Prostate gland (tissue), 2 donors: ENCODE data around the gene GCHFR.
A peak's percentile ranks its signal among the peaks of the same experiment; 100 is the strongest.

ENCODE experiments used
- POLR2A ChIP-seq: fragments of 450-650 bp; IDR thresholded peaks from one replicate; pipeline ENCODE4 v1.6.1; 2016; ENCODE audit warnings: antibody characterized with exemption, mild to moderate bottlenecking
- POLR2AphosphoS5 ChIP-seq: sonication (generic); formaldehyde crosslinking; IDR thresholded peaks from one replicate; pipeline ENCODE4 v1.6.1; 2017; ENCODE audit warnings: antibody characterized with exemption
- TF ChIP-seq, protein P1 (sequence below), 4 experiments: fragments of 200-600 bp in 2 of 4; fragments of 450-650 bp in 2 of 4; sonication (generic) in 2 of 4; IDR thresholded peaks; 1 replicate in 3 of 4; 2 replicates in 1 of 4; pipeline ENCODE4 v1.5.1; 2016 to 2019; ENCODE audit warnings: antibody characterized with exemption in 4 of 4, mild to moderate bottlenecking in 2 of 4, moderate library complexity in 2 of 4

DNA sequence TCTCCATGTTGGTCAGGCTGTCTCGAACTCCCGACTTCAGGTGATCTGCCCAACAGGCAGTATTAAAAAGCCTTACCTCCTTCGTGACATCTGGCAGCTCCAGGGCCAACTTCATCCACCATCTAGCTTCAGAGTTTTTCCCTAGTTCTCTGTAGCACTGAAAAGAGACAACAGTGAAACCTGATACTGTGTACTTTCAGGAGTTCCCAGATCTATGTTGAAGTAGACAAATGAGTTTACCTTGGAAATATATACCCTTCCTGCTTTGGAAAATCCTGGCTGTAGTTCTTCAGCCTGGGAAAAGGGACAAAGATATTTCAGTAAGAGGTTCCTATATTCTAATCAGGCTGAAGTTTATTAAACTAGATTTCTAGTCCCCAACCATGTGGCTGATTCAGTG lies 26.8 kb upstream of the GCHFR start:
- TF ChIP-seq, protein P1, sequence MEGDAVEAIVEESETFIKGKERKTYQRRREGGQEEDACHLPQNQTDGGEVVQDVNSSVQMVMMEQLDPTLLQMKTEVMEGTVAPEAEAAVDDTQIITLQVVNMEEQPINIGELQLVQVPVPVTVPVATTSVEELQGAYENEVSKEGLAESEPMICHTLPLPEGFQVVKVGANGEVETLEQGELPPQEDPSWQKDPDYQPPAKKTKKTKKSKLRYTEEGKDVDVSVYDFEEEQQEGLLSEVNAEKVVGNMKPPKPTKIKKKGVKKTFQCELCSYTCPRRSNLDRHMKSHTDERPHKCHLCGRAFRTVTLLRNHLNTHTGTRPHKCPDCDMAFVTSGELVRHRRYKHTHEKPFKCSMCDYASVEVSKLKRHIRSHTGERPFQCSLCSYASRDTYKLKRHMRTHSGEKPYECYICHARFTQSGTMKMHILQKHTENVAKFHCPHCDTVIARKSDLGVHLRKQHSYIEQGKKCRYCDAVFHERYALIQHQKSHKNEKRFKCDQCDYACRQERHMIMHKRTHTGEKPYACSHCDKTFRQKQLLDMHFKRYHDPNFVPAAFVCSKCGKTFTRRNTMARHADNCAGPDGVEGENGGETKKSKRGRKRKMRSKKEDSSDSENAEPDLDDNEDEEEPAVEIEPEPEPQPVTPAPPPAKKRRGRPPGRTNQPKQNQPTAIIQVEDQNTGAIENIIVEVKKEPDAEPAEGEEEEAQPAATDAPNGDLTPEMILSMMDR (IDR thresholded peaks at IDR 0.05) = no peak
- TF ChIP-seq POLR2A (no peak), POLR2AphosphoS5 (peak; percentile 77)
